Endothelial cell of umbilical vein (primary cell): ENCODE results near the gene NKAIN4.

ENCODE experiments used
- CTCF ChIP-seq, 2 donors: IDR thresholded peaks; 1 replicate in 1 of 2; 2 replicates in 1 of 2; pipeline ENCODE4 v1.5.1; 2011; ENCODE audit warnings: low read length in 2 of 2, mild to moderate bottlenecking in 2 of 2, moderate library complexity in 2 of 2, control low read depth in 1 of 2, inconsistent platforms in 1 of 2, low read depth in 1 of 2; ENCODE audit not compliant: insufficient read depth in 1 of 2; ENCODE audit errors: extremely low read depth in 1 of 2
- POLR2AphosphoS5 ChIP-seq: IDR thresholded peaks from 2 replicates; pipeline ENCODE4 v1.6.1; 2012; ENCODE audit warnings: low read depth, mild to moderate bottlenecking, control low read depth, low read length, moderate library complexity; ENCODE audit not compliant: insufficient read depth

GRCh38 chr20:63268671-63269439 lies 14.6 kb upstream of the NKAIN4 start:
- TF ChIP-seq POLR2AphosphoS5 (no peak), CTCF (IDR thresholded peaks at IDR 0.05; ENCODE audit: extremely low read depth in 1 of 2, insufficient read depth in 1 of 2, low read depth in 1 of 2, low read length in 2 of 2) (no peak)
